T-helper 2 cell (primary cell): Measurements from ENCODE around the gene FLCN.

Experiments
- DNase-seq, 5 experiments: peaks; one replicate each; pipeline versions ENCODE4 v3.0.0 to v3.0.0-alpha.2; 2012 to 2022

Gene FLCN

DNA sequence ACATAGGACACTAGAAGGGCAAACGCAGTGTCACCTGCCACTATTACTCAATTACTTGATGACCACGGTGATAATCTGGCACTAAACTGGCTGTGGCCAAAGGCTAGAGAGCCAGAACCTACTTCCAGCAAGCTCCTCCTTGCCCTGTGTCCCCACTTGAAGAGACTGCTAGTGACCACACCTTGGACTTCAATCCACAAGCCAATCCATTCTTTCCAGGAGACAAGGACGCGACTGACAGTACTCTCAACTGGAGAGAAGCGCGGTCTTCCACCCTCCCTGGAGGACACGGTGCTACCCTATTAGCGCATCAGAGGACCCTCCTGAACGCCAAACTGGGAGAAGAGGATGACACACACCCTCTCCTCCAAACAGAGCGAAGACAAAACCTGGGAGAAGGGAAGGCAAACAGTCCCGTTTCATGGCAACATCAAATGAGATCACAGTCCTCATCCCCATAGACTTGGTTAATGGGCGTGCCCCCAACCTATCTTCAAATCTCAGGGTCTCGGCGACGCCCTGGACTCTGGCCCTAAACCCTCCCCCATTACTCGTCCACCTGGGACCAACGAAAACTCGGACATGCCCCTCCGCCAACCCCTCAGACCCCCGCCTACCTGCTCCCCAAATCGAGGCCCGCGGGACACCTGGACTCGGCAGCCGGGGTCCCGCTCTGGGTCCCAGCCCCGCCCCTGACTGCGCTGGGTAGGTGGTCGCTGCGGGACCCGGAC is 508 bp downstream of the FLCN start:
- peak in 1 of 5 experiments; percentile 18 for DNase-seq

DNA sequence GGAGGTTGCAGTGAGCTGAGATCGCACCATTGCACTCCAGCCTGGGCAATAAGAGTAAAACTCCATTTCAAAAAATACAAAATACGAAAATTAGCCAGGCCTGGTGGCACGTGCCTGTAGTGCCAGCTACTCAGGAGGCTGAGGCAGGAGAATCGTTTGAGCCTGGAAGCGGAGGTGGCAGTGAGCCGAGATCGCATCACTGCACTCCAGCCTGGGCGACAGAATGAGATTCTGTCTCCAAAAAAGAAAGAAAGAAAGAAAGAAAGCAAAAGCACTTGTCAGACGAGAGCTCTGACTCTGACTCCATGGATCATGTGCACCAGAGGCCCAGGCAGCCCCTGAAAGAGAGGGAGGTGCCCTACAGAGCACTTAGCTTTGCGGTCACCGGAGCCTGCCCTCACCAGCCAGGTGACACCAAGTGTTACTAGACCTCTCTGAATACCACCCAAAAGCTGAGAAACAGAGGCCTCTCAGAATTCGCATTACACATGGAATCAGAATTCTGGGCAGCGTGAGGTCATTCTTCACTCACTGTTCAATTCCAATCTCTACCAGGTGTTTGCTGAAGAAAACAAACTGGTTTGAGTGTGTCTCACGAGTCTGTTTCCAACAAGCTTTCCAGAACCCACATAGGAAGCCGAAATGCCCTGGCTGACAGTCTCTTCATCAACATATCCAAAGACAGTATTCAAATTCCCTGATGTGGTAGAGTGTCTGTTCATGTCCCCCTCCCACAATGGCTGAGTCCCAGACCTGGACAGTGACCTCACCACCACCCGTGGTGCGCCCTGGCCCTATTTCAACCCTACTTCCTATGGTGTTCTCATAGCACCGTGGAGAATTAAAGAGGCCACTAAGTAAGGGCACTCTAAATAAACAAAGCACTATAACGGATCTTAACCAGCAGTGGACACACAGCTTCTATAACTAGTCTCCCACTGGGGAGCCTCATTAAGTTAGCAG is 1.5 kb downstream of the FLCN start:
- DNase-seq, result peak in 1 of 5 experiments; percentile 10

DNA sequence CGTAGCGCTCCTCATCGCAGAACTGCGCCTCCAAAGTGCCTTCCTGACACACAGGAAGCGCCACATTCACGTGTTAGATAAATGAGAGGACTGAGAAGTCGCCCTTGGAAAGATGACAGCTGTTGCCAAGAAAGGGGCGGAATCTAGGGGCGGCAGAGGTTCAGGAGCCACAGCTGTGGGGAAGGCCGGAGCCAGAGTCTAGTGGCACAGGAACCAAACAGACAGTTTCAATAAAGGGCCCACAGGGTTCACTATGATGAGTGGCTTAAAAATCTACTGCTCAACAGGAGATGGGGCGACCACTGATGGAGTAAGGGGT is 4.7 kb downstream of the FLCN start:
- no peak for DNase-seq

DNA sequence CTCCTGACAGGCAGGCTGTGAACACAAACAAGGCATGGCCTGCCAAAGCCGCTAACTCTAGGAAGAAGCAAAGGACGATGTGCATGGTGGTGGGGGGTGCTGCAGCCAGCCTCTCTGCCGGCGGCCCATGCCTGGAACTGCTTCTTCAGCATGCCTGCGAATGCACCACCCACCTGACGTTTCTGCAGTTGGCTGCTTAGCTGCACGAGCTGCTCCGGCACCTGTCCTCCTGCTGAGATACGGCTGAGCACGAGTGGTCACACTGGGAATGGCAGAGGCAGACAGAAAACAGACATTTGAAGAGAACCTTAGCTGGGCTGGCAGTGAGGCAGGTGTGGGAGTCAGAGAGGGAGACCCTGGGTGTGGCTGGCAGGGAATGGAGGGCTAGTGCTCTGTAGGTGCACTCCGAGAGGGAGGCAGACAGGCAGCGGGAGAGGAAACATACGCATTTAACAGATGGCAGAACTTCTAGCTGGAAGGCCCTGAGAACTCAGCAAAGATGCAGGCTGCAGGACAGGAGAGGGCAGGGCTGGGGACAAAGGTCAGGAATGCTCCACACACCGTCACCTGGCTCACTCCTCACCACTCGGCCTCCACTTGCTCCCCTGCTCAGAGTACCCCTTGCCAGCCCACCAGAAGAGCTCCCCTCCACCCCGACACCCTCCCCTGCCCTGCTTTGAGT is 5.2 kb downstream of the FLCN start:
- DNase-seq, result no peak

DNA sequence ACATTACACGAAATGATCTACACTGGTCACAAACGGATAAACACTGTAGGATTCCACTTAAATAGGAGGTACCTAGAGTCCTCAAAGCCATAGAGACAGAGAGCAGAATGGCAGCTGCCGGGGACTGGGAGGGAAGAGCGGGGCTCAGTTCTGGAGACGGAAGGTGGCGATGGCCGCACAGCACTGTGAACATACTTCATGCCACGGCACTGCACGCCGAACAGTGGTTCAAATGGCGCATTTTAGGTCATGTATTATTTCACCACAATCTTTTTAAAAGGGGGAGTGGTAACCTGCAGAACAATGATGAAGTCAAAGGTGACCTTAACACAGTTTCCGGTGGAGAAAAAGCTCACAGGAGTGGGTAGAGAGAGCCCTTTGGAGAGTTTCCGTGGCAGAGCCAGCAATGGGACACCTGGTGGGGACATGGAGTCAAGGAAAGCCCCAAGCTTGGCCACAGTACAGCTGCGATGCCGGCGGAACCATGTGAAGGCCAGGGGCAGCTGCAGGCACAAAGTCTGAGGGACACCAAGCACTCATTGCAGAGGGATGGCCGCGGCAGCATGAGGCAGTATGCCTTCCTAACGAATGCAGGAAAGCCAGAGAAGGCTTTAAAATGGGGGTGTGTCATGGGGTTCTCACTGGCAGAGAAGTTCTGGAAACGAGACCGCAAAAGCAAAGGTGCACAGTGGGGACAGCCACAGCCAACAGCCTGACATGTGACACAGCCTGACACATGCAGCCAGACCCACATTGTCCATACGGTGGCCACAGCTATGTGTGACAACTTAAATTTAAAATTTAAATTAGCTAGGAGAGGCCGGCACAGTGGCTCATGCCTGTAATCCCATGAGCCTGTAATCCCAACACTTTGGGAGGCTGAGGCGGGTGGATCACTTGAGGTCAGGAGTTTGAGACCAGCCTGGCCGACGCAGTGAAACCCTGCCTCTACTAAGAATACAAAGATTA is 7.3 kb downstream of the FLCN start:
- DNase-seq, result no peak

DNA sequence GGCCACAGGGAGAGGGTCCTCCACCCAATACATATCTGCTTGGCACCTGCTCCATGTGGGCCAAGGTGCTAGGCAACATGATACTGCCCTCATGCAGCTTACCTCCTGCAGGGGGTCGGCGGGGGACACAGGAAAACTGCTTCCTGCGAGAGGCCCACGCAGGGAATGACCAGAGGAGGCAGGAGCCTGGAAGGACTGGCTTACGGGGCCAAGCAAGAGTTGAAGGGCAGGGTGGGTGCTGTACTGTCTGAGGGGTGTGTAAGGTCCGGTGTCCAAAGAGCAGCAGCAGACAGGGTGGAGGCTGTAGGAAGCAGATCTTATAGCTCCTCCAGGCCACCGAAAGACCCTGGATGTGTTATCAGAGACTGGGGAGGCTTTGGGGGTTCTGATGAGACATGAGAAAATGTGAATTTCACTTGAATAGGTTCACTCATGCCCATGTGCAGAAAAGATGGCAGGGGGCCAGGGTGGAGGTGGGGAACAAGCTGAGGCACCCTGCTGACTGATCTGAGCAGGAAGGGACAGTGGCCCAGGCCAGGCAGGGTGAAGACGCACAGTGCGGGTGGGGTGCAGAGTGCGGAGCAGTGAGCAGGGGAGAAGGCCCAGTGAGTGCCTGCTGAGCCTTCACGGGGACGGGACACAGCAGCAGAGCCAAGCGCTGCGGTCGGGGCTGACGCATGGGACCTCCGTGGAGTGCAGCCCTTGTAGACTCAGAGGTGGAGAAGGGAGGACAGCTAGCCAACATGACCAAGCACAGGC is 8.3 kb downstream of the FLCN start:
- DNase-seq, result no peak

DNA sequence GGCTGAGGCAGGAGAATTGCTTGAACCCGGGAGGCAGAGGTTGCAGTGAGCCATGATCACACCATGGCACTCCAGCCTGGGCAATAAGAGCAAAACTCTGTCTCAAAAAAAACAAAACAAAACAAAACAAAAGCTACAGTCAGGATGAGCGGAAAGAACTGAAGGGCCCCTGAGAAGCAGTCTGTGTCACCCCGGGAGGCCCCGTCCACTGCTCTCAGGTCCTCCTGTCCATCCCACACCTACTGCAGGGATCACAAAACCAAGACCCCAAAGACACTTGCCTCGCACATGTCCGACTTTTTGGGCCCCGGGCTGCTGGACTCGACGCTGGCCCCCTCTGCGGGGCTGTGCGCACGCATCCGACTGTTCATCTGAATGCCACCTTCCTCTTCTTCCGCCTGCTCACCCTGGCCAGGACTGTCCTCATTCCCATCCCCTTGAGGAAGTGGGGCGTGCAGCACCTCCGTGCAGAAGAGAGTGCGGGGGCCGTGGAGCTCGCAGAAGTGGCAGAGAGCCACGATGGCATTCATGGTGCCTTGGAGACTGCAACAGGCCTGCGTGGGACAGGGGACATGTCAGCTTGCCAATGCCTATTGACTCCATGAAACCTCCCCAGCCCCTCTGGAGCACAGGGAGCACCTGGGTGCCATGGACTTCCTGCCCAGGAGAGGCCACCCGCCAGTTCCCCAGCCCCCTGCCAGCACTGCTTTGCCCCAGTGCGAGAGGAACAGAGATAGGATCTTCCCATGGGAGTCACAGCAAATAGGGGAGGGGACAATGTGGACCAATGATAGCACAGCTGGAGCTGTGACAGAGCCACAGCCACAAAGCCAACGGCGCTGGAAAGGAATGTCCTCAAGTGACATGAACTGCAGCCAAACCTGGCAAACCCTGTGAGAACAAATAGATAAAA is 9.1 kb downstream of the FLCN start:
- no peak for DNase-seq

DNA sequence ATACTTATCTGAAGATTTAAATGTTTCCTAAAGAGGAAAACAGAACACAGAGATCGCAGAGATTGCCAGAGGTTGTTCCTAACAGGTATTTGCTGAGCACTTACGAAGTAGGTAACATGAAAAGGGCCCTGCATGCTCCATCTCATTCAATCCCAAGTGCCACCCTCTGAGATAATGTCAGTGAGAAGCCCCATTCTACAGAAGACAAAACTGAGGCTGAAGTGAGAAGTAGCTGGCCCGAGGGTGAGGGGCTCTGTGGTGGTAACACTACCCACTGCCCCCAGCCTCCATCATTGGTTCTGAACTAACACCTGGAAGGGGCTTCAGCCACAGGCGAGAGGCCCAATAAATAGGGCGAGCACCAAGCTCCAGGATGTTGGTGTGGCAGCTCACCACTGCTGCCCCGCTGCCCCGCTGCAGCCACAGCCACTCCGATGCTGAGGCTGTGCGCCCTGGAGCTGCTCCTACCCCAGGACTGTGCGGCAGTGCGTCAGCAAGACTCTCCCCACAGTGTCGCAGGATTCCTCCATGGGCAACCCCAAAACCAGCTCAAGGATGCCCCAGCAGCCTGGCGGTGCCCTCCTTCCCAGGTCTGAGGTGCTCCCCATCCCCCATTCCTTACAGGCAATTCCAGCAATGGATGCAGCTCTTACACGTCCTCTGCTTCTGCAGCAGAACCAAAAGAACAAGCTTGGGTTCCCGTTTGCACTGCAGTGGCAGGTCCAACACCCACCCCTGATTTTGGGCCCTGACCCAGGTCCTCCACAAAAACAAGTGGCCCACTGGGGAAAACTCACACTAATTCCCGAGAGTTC is 10.3 kb downstream of the FLCN start:
- no peak for DNase-seq

DNA sequence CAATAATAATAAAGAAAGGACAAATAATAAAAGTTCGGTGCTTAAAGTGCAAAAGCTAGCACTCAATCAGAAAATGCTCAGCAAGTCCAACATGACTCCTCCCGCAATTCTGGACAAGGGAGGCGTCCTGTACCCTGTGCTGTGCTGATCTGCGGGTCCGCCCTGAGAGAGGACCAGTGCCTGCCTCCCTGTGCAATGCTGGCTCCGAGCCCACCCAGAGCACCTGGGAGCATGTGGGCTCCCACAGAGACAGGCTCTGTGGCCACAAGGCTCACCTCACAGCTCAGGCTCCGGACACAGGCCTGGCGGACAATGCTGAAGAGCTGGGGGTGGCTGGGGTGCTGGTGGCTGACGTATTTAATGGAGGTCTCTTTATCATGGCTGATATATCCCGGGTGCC is 11.1 kb downstream of the FLCN start:
- DNase-seq, result no peak

DNA sequence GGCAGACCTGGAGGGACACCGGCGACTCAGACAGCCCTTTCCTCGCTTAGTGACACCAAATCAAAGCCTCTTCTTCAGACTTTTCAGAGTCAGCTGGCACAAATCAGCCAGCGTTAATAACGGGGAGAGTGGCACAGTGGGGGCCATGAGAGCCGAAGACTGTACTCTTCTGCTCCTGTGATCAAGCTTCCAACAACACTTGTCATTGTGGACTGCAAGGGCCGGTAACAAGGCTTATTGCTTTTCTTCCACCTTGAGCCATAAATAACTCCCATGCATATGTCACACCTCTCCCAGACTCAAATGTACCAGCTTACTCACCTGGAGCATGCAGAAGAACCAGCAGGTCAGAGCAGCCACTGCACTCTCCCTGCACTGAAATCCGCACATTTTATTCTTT is 12.8 kb downstream of the FLCN start:
- DNase-seq, result no peak

DNA sequence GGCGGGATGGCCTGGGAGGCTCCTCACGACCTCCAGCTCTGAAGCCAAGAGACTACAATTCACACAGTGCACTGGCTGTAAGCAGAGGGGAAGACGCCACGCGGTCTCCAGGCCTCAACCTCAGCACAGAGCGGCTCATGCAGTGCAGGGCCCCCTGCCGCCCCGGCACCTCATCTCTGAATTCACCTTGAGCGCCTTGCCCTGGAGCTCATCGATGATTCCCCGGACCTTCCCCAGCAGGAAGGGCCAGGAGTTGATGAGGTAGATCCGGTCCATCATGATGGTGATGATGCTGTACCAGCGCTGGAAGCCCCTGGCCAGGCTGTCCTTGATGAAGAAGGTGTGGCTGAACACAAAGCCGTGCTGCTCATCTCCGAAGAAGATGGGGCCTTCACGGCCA is 13.2 kb downstream of the FLCN start:
- no peak for DNase-seq

DNA sequence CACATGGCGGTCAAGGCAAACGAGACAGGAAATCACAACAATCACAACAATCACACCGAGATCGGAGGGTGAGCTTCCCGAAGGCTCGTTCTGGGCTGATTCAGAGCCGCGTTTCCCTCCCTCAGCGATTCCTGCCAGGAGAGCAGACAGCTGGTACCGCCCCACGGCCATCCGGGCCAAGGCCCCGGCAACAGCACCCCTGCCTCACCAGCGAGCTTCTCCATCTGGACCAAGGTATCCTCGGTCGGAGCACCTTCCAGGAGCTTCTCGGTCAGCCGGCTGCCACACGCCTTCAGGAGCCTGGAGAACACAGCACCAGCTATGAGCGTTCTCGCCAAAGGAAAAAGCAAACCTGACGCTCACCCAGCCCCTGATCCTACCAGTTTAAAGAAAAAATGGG is 15.6 kb downstream of the FLCN start:
- no peak for DNase-seq

DNA sequence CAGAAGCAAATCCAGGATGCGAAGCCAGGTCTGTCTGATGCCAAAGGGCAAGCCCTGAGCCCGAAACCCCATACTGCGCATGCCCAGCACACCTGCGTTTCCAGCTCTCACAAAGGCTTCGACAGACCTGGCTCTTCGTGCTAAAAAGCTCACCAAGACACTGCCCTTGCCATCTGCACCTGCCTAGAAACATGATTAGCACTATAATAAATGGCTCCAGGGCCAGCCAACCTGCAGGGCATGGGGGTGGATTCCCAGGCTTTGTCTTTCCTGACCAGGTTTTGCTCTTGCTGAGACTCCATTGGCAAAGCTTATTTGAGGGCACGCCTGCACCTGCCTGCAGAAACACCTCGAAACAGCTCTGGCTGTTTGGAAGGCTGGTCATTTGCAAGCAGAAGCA is 16.4 kb downstream of the FLCN start:
- DNase-seq, result no peak

DNA sequence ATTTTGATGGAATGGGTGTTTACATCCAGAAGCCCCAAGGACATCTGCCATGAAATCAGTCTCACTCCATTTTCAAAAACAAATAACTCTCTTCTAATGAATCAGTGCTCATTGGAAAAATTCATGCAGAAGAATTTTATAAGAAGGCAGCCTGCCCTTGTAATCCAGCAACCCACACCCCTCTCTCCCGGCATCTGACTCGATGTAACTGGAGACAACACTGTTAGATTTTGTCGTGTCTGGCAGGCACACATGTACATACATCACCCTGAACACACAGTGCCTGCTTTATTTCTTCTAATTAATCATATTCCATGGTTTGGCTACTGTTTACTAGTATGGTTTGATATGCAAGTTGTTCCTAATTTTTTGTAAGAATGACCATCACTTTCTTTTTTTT is 19.0 kb downstream of the FLCN start:
- no peak for DNase-seq

DNA sequence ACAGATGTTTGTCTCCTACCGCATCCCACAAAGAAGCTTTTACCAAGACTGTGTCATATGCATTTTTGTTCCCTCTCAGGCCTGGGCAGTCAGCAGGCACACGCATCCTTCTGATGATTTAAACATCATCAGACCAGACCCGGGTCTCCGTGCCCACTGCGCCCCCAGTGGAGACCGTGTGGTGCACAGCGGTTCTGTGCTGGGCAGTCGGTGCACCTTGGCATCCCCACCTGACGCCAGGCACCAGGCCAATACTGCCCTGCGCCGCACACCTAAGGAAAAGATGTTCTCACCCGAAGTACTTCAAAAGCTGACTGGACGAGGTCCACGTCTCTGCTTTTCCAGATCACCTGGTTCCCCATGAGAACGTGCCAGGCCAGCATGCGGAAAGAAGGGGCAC is 20.2 kb downstream of the FLCN start:
- DNase-seq, result no peak

DNA sequence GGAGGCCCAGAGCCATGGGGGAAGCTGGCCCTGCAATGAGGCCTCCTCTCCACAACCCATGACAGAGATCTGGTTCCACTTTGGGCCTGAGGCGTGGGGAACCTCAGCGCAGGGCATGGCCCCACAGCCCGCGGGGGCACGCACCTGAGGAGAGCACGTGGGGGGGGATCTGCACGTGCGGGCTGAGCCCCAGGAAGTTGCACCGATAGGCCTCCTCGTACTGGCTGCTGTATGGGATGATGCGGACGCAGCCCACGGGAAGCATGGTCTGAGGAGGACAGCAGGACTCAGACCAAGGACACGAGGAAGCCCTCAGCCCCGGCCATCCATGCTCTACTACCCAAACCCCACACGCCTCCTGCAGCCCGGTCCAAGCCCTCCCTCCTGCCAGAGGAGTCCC is 20.7 kb downstream of the FLCN start:
- DNase-seq, result no peak

DNA sequence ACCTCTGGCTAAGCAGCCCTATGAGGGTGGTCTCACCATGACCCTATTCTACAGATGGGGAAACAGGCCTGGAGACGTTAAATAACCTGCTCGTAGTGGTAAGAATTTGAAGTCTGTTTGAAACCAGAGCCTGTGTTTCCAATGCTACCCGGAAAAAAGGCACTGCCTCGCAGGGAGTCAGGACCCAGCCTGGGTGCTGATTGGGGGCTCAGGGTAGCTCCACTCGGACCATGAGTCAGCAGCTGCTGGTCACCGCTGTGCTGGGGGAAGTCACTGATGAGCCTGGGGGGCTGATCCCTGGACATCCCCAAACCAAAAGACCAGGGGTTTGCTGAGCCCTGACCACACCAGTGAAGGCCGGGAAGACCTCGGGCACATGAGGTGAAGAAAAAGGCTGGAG is 21.4 kb downstream of the FLCN start:
- DNase-seq, result no peak

DNA sequence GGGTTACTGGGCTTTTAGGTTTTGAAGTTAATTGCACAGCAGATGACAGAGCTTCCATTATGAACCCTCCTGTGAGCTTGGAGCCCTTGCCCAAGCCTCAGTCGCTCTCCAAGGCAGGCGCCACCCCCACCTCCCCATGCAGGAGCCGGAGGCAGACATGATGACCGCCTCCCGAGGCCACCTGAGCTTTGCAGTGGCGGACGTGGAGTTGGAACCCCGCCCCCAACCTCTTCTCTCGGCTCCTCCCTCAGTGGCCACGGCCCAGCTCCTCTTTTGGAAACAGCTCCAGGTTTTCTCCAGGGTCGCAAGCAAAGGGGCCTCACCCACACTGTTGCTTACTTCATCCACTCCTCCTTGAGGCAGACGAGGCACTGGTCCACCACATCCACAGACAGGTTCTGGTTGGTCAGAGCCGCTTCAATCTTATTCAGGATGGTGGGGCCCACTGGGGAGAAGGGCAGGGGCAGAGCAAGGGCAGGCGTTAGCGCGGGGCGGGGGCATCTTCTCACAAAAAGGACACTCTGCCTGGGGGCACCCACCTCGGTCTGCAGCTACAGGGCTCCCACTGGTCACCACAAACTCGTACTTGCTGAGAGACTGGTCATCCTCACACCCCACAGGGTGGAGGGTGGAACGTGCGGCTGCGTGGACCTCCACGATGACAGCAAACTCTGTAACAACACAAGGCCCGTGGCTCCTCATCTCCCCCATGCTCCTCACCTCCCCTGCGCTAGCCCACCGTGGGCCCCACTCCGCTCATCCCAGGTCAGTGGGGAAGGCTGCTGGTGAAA is 22.1 kb downstream of the FLCN start:
- no peak for DNase-seq

DNA sequence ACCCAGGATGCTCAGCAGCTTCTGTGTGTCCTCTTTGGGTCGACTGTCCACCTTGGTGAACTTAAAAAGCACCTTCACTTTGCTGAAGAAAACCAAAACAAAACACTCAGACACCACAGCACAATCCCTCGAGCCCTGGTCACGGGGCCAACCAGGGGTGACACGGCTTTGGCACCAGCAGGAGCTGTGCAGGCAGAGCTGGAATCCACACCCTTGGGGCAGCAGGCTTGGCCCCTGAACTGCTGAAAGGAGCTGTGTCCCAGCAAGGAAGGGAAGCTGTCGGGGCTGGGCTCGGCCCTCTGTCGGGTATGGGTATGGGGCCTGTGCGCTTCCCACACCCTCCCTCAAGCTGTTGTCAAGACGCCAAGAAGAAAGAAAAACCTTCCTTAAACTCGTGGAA is 23.2 kb downstream of the FLCN start:
- DNase-seq, result no peak
